A673 (cell line): ENCODE results near the gene INPP1. TPM values are rescaled to one million over a fixed set of nuclear protein-coding genes. Genes with fewer than 3 reads are reported as not detected.
"Not testable (repeated sequence)": the region's sequence is repeated elsewhere in the genome, so short reads cannot be mapped to it uniquely, and the experiment has no call there.

Experiments
- BruUV-seq: library from RNA; stranded (reverse); fragments of 400-500 nt; replicated peaks from 2 replicates; lab custom pipeline; 2021; lab: Mats Ljungman, UMichigan
- CTCF ChIA-PET: fragments of 300-600 bp; sonication (Branson Sonifier 250); formaldehyde crosslinking; loops from one replicate; lab custom pipeline; 2022; ENCODE audit warnings: antibody characterized with exemption; lab: Charles Lee
- POLR2A ChIA-PET: fragments of 300-600 bp; sonication (Branson Sonifier 250); formaldehyde crosslinking; loops from one replicate; lab custom pipeline; 2022; ENCODE audit warnings: antibody characterized with exemption; ENCODE audit not compliant: low non-redundant PET; lab: Charles Lee
- DNase-seq: peaks from one replicate; pipeline ENCODE4 v3.0.0-alpha.2; 2015; ENCODE audit warnings: low spot score
- H3K27ac ChIP-seq: fragments of 200-600 bp; sonication (generic); 2 replicates; pipeline ENCODE4 v1.5.1; 2016; ENCODE audit warnings: mixed run types, low read depth, mild to moderate bottlenecking, mixed read lengths, antibody characterized with exemption, low read length; ENCODE audit not compliant: poor library complexity, severe bottlenecking
- H3K27me3 ChIP-seq: fragments of 200-600 bp; sonication (generic); replicated peaks from 2 replicates; pipeline ENCODE4 v1.6.1; 2017; ENCODE audit warnings: mixed run types, low read depth, mild to moderate bottlenecking, mixed read lengths, antibody characterized with exemption, low read length; ENCODE audit not compliant: insufficient read depth, poor library complexity
- H3K36me3 ChIP-seq: fragments of 200-600 bp; sonication (generic); 2 replicates; pipeline ENCODE4 v1.6.1; 2016; ENCODE audit warnings: mixed run types, mild to moderate bottlenecking, mixed read lengths, antibody characterized with exemption, low read length; ENCODE audit not compliant: insufficient read depth, poor library complexity, severe bottlenecking
- H3K4me1 ChIP-seq: fragments of 200-600 bp; sonication (generic); 2 replicates; pipeline ENCODE4 v1.6.1; 2017; ENCODE audit warnings: mixed run types, mild to moderate bottlenecking, mixed read lengths, antibody characterized with exemption, low read length; ENCODE audit not compliant: insufficient read depth, poor library complexity, severe bottlenecking
- H3K4me3 ChIP-seq: fragments of 200-600 bp; sonication (generic); 2 replicates; pipeline ENCODE4 v1.5.1; 2016; ENCODE audit warnings: low read depth, mixed run types, mild to moderate bottlenecking, mixed read lengths, low read length; ENCODE audit not compliant: poor library complexity, severe bottlenecking
- H3K9me3 ChIP-seq: fragments of 200-600 bp; sonication (generic); 2 replicates; pipeline ENCODE4 v1.6.1; 2016; ENCODE audit warnings: mixed run types, low read depth, mild to moderate bottlenecking, mixed read lengths, antibody characterized with exemption, low read length; ENCODE audit not compliant: poor library complexity, severe bottlenecking
- CTCF ChIP-seq: fragments of 300-800, 200-600 bp; sonication (generic); conservative IDR thresholded peaks from 2 replicates; pipeline ENCODE4 v1.5.1; 2017; ENCODE audit warnings: low read depth, mild to moderate bottlenecking, antibody characterized with exemption, low read length, moderate library complexity, mixed read lengths
- EZH2 ChIP-seq: fragments of 200-600 bp; sonication (generic); IDR thresholded peaks from 2 replicates; pipeline ENCODE4 v1.6.1; 2017; ENCODE audit warnings: borderline replicate concordance, low read depth, mild to moderate bottlenecking, mixed read lengths, antibody characterized with exemption, low read length; ENCODE audit not compliant: poor library complexity, severe bottlenecking
- intact Hi-C: fragments of 100-400 bp; cut with micrococcal nuclease; formaldehyde crosslinking; loops from one replicate; pipeline ENCODE4 v1.10.0; 2022; ENCODE audit not compliant: unreplicated experiment
- total RNA-seq: library from RNA; stranded (reverse); gene quantifications from 2 replicates; pipeline ENCODE4 v1.2.3, GENCODE V29; 2021

Gene INPP1
- total RNA-seq, 1 experiment from 2014 or later: 3.9 TPM

- ChIA-PET POLR2A (interaction anchor here (0.5 kb wide), 1 partner anchor 1217 kb away, joined by 3 read pairs; no protein-coding TSS in a partner anchor), CTCF (no interaction called here)
- Histone ChIP-seq H3K27me3 (no peaks in the 10 kb centered on the region), H3K9me3 (no peaks in the 10 kb centered on the region), H3K4me3 (no peak overlapping the region), H3K27ac (no peak overlapping the region), H3K4me1 (no peaks in the 10 kb centered on the region), H3K36me3 (no peaks in the 10 kb centered on the region)
- no peak for DNase-seq
- intact Hi-C loops: no loop called here
- BruUV-seq: no TSS peak
- TF ChIP-seq EZH2 (no peak), CTCF (no peak)
Observed at GRCh38 chr2:190354003-190354690, 10.8 kb downstream of the INPP1 start.

- intact Hi-C loops: no loop called here
- no peaks in the 10 kb centered on the region for H3K4me1 ChIP-seq
- H3K4me3 ChIP-seq: no peak overlapping the region
- no peaks in the 10 kb centered on the region for H3K9me3 ChIP-seq
- H3K36me3 ChIP-seq: no peaks in the 10 kb centered on the region
- no peak for TF ChIP-seq CTCF
- TF ChIP-seq EZH2: no peak
- ChIA-PET POLR2A (no interaction called here), CTCF (no interaction called here)
- H3K27ac ChIP-seq: no peak overlapping the region
- no TSS peak for BruUV-seq
- no peak for DNase-seq
- H3K27me3 ChIP-seq: no peaks in the 10 kb centered on the region
Observed at GRCh38 chr2:190355968-190356644, 12.7 kb downstream of the INPP1 start.

GRCh38 chr2:190357600-190357999, 14.2 kb downstream of the INPP1 start:
- POLR2A ChIA-PET: no interaction called here
- no peak for DNase-seq
- Histone ChIP-seq H3K9me3 (no peaks in the 10 kb centered on the region), H3K27me3 (no peaks in the 10 kb centered on the region), H3K4me1 (no peaks in the 10 kb centered on the region), H3K4me3 (no peak overlapping the region), H3K36me3 (no peaks in the 10 kb centered on the region), H3K27ac (no peak overlapping the region)
- CTCF ChIA-PET: no interaction called here
- TF ChIP-seq EZH2 (no peak), CTCF (no peak)
- intact Hi-C loops: no loop called here
- BruUV-seq: no TSS peak

- H3K36me3 ChIP-seq, H3K27me3 ChIP-seq, BruUV-seq, intact Hi-C loops, H3K4me1 ChIP-seq, DNase-seq, H3K9me3 ChIP-seq, POLR2A ChIA-PET, H3K27ac ChIP-seq, H3K4me3 ChIP-seq: not testable (repeated sequence)
- CTCF ChIA-PET: interaction anchor here (0.7 kb wide), 1 partner anchor 20 kb away, joined by 5 read pairs; no protein-coding TSS in a partner anchor
Observed at GRCh38 chr2:190358655-190359448, 15.5 kb downstream of the INPP1 start.
